Panc1 (cell line): ENCODE measurements around the gene ZNF692. TPM values are rescaled to one million over a fixed set of nuclear protein-coding genes. Genes with fewer than 3 reads are reported as not detected.

Source experiments
- ATAC-seq: fragments of 200-7000 bp; cut with Tn5 transposase; 2 replicates; pipeline ENCODE4 v1.9.1; 2020; ENCODE audit warnings: mild to moderate bottlenecking, moderate library complexity
- BruUV-seq: library from RNA; stranded (reverse); fragments of 400-500 nt; replicated peaks from 2 replicates; lab custom pipeline; 2021; lab: Mats Ljungman, UMichigan
- CTCF ChIA-PET: fragments of 300-600 bp; sonication (Branson Sonifier 250); formaldehyde crosslinking; loops from one replicate; lab custom pipeline; 2022; ENCODE audit warnings: antibody characterized with exemption; lab: Charles Lee
- POLR2A ChIA-PET: fragments of 300-600 bp; sonication (Branson Sonifier 250); formaldehyde crosslinking; loops from one replicate; lab custom pipeline; 2022; ENCODE audit warnings: antibody characterized with exemption; lab: Charles Lee
- DNase-seq: peaks from one replicate; pipeline ENCODE4 v3.0.0-alpha.2; 2010; ENCODE audit warnings: low read depth, low spot score
- H3K27ac ChIP-seq: 2 replicates; pipeline ENCODE4 v1.5.1; 2011; ENCODE audit warnings: mild to moderate bottlenecking, low read length, inconsistent platforms
- H3K27me3 ChIP-seq: fragments of 200-500 bp; sonication (Bioruptor generic); 2 replicates; pipeline ENCODE4 v1.6.0; 2014; ENCODE audit warnings: low read length, inconsistent platforms; ENCODE audit not compliant: control insufficient read depth, insufficient read depth
- H3K36me3 ChIP-seq: fragments of 200-500 bp; sonication (Bioruptor generic); 2 replicates; pipeline ENCODE4 v1.5.1; 2014; ENCODE audit warnings: inconsistent platforms, mild to moderate bottlenecking, low read length, moderate library complexity; ENCODE audit not compliant: control insufficient read depth, insufficient read depth
- H3K4me1 ChIP-seq: 2 replicates; pipeline ENCODE4 v1.5.1; 2011; ENCODE audit warnings: inconsistent platforms, mild to moderate bottlenecking, low read length, moderate library complexity; ENCODE audit not compliant: control insufficient read depth, insufficient read depth
- H3K4me3 ChIP-seq, 2 experiments: 2 replicates each; pipeline ENCODE4 v1.5.1; 2011 to 2012; ENCODE audit warnings: low read depth in 2 of 2, low read length in 2 of 2, mild to moderate bottlenecking in 2 of 2, inconsistent platforms in 1 of 2, moderate library complexity in 1 of 2
- H3K9me3 ChIP-seq: fragments of 200-500 bp; sonication (Bioruptor generic); 2 replicates; pipeline ENCODE4 v1.5.1; 2014; ENCODE audit warnings: low read depth, mild to moderate bottlenecking, inconsistent platforms, low read length, moderate library complexity; ENCODE audit not compliant: control insufficient read depth, insufficient read depth
- POLR2AphosphoS5 ChIP-seq: IDR thresholded peaks from 2 replicates; pipeline ENCODE4 v1.6.1; 2012; ENCODE audit warnings: mild to moderate bottlenecking, low read depth, low read length, moderate library complexity
- SIN3A ChIP-seq: IDR thresholded peaks from 2 replicates; pipeline ENCODE4 v1.6.1; 2012; ENCODE audit warnings: low read depth, mild to moderate bottlenecking, low read length, moderate library complexity, borderline replicate concordance; ENCODE audit not compliant: insufficient read depth
- TCF7L2 ChIP-seq: IDR thresholded peaks from 2 replicates; pipeline ENCODE4 v1.6.1; 2011; ENCODE audit warnings: mild to moderate bottlenecking, low read depth, low read length, inconsistent platforms
- in situ Hi-C: cut with HindIII; loops from 2 replicates; pipeline ENCODE4 v1.10.0; 2016; ENCODE audit warnings: low sequenced_read_pairs, low pct_unique_long_range_greater_than_20kb
- intact Hi-C: fragments of 100-400 bp; cut with micrococcal nuclease; formaldehyde crosslinking; loops from one replicate; pipeline ENCODE4 v1.10.0; 2022; ENCODE audit not compliant: unreplicated experiment
- total RNA-seq: library from RNA; stranded (reverse); gene quantifications from one replicate; pipeline ENCODE4 v1.2.1, GENCODE V29; 2021; ENCODE audit not compliant: unreplicated experiment
- TF ChIP-seq, protein P1 (sequence below), 2 experiments: IDR thresholded peaks; 2 replicates each; pipeline ENCODE4 v1.6.1; 2011 to 2012; ENCODE audit warnings: low read depth in 2 of 2, control low read depth in 1 of 2, low read length in 1 of 2, mild to moderate bottlenecking in 1 of 2, moderate library complexity in 1 of 2; ENCODE audit not compliant: insufficient read depth in 1 of 2
- TF ChIP-seq, protein P2 (sequence below): fragments of 450-650 bp; IDR thresholded peaks from 2 replicates; pipeline ENCODE4 v1.5.1; 2017; ENCODE audit warnings: mild to moderate bottlenecking

The ZNF692 gene
- total RNA-seq, 1 experiment from 2014 or later, result 62.3 TPM

DNA sequence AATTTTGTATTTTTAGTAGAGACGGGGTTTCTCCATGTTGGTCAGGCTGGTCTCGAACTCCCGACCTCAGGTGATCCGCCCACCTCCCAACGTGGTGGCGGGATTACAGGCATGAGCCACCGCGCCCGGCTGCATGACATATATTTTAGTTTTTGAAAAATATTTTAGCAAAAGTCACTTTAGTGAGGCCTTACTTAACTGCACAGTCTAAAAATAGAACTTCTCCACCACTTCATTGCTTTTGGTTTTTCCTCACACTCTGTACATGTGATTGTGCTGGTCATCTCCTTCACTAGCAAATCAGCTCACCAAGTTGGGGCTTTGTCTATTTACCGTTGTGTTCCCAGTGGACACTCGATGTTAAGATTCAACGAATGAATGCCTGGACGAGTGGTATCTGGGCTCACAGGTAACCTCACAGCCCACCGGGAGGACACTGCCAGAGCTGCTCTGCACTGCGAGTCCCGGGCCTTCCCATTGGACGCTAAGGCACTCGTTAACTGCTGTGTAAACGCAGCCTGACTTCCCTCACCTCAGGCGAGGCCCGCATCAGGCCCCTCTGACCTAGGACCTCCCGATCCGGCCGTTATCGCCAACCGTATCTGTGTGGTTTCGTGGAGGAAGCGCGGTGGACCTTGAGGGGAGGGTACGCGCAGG lies 14.0 kb upstream of the ZNF692 start:
- Histone ChIP-seq H3K4me1 (peaks cover 8% of the 10 kb centered on the region), H3K27ac (peak overlapping the region; percentile 96), H3K9me3 (no peaks in the 10 kb centered on the region), H3K27me3 (peaks cover 3% of the 10 kb centered on the region; the same call in 1 of the 2 replicates), H3K4me3 (peak overlapping the region; percentile 88 to 98), H3K36me3 (no peaks in the 10 kb centered on the region)
- intact Hi-C loops (loop anchor here (2.0 kb wide), 1 partner anchor 34 kb away; the partner anchor contains the start of gene PGBD2), in situ Hi-C loops (no loop called here)
- DNase-seq (peak; percentile 75), ATAC-seq (peak; percentile 88)
- no TSS peak for BruUV-seq
- CTCF ChIA-PET, result interaction anchor here (0.6 to 1.2 kb wide), 2 partner anchors 15 to 47 kb away, joined by 3 to 4 read pairs; partner anchors contain the start of gene SH3BP5L
- TF ChIP-seq SIN3A, result no peak
- TF ChIP-seq, protein P1, sequence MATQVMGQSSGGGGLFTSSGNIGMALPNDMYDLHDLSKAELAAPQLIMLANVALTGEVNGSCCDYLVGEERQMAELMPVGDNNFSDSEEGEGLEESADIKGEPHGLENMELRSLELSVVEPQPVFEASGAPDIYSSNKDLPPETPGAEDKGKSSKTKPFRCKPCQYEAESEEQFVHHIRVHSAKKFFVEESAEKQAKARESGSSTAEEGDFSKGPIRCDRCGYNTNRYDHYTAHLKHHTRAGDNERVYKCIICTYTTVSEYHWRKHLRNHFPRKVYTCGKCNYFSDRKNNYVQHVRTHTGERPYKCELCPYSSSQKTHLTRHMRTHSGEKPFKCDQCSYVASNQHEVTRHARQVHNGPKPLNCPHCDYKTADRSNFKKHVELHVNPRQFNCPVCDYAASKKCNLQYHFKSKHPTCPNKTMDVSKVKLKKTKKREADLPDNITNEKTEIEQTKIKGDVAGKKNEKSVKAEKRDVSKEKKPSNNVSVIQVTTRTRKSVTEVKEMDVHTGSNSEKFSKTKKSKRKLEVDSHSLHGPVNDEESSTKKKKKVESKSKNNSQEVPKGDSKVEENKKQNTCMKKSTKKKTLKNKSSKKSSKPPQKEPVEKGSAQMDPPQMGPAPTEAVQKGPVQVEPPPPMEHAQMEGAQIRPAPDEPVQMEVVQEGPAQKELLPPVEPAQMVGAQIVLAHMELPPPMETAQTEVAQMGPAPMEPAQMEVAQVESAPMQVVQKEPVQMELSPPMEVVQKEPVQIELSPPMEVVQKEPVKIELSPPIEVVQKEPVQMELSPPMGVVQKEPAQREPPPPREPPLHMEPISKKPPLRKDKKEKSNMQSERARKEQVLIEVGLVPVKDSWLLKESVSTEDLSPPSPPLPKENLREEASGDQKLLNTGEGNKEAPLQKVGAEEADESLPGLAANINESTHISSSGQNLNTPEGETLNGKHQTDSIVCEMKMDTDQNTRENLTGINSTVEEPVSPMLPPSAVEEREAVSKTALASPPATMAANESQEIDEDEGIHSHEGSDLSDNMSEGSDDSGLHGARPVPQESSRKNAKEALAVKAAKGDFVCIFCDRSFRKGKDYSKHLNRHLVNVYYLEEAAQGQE (IDR thresholded peaks at IDR 0.05; ENCODE audit: insufficient read depth in 1 of 2, low read depth in 2 of 2, low read length in 1 of 2), result 0 out of 4 replicates have a peak, but pooled peaks of 1 of the 2 experiments have one; percentile 9
- POLR2A ChIA-PET, result interaction anchor here (0.6 to 0.8 kb wide), 2 partner anchors 14 to 20 kb away, joined by 3 to 6 read pairs; partner anchors contain the start of gene ZNF692

DNA sequence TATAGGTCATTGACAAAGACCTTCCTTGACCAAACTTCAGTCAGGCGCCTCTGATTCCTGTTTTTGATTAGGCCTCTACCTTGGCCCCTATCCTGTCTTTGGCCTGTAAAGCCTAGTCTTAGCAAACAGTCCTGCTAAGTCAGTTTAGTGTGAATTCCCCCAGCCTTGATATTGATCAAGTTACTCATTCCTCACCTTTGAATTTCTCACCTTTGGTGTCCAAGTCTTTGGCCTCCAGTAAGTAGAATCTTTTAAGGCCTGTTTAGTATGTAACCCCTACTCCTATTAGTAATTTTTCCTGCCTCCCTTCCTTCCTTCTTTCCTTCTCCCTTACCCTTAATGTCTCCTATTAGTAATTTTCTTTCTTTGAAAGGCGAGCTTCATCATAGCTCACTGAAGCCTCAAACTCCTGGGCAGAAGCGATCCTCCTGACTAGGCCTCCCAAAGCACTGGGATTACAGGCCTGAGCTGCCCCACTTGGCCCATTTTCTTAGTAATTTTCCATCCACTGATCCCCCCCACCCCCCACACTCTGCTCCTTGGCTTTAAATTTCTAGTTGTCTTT lies 13.0 kb upstream of the ZNF692 start:
- Histone ChIP-seq H3K4me3 (peak overlapping the region; percentile 88 to 98), H3K4me1 (peaks cover 8% of the 10 kb centered on the region), H3K27ac (peak overlapping the region; percentile 96), H3K27me3 (peaks cover 3% of the 10 kb centered on the region; the same call in 1 of the 2 replicates), H3K9me3 (no peaks in the 10 kb centered on the region), H3K36me3 (no peaks in the 10 kb centered on the region)
- intact Hi-C loops (loop anchor here (2.0 kb wide), 1 partner anchor 35 kb away; the partner anchor contains the start of gene PGBD2), in situ Hi-C loops (no loop called here)
- ATAC-seq (no peak), DNase-seq (no peak)
- no peak for TF ChIP-seq SIN3A
- TF ChIP-seq, protein P1 (IDR thresholded peaks at IDR 0.05; ENCODE audit: insufficient read depth in 1 of 2, low read depth in 2 of 2, low read length in 1 of 2), result no peak
- TF ChIP-seq, protein P2, sequence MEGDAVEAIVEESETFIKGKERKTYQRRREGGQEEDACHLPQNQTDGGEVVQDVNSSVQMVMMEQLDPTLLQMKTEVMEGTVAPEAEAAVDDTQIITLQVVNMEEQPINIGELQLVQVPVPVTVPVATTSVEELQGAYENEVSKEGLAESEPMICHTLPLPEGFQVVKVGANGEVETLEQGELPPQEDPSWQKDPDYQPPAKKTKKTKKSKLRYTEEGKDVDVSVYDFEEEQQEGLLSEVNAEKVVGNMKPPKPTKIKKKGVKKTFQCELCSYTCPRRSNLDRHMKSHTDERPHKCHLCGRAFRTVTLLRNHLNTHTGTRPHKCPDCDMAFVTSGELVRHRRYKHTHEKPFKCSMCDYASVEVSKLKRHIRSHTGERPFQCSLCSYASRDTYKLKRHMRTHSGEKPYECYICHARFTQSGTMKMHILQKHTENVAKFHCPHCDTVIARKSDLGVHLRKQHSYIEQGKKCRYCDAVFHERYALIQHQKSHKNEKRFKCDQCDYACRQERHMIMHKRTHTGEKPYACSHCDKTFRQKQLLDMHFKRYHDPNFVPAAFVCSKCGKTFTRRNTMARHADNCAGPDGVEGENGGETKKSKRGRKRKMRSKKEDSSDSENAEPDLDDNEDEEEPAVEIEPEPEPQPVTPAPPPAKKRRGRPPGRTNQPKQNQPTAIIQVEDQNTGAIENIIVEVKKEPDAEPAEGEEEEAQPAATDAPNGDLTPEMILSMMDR, result no peak
- TF ChIP-seq TCF7L2, result no peak
- no peak for TF ChIP-seq POLR2AphosphoS5
- no TSS peak for BruUV-seq
- ChIA-PET POLR2A (interaction anchor here (0.6 to 0.7 kb wide), 2 partner anchors 21 to 1827 kb away, joined by 6 to 12 read pairs; no protein-coding TSS in a partner anchor), CTCF (interaction anchor here (0.6 kb wide), 1 partner anchor 14 kb away, joined by 3 read pairs; no protein-coding TSS in a partner anchor)
